GM21723 (cell line): ENCODE results near the gene WSCD2.

Experiments
- ATAC-seq: cut with Tn5 transposase; IDR thresholded peaks from one replicate; pipeline ENCODE4 v1.9.1; 2021; ENCODE audit warnings: mild to moderate bottlenecking, moderate library complexity; ENCODE audit not compliant: unreplicated experiment

WSCD2 gene

DNA sequence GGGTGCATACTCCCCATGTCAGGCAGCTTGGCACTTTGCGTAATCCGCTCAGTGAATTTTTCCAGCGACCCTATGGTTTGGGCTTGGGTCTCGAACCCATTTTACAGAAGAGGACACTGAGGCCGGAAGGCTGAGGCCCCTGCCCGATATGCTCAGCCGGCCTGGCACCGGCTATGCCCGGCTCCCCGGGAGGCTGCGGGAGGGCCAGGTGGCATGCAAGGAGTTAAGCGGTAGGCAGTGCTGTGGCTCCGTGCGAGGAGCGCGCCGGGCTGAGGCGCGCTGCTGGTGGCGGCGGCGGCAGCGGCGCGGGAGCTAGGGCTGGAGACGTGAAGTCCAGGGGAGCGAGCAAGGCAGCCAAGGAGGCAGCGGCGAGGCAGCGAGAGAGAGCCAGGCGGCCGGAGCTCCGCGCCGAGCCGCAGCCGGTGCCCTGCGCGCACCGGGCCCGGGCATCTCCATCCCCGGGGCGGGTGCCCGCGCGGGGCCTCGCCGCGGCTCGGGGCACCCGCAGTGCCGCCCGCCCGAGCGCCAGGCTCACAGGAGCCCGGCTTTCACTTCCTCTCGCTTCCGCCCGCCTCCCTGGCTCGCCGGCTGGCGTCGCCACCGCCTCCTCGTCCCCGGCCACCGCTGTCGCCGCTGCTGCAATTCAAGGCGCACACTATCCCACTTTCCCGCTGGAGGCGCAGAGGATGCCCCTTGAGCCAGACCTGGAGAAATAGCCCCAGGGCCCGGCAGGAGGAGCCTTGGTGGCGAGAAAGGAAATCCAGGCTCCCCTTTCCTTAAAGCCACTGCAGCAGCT, at the start of gene WSCD2:
Gene WSCD2, plus strand, starts transcription at position 272 of the 796 bp plus-strand sequence. CDS start 66,545 bp downstream, outside the sequence.
- no peak for ATAC-seq

GRCh38 chr12:108079721-108080120, 49.4 kb upstream of the WSCD2 start:
- no peak for ATAC-seq

- no peak for ATAC-seq
Observed at GRCh38 chr12:108080363-108080762, 48.7 kb upstream of the WSCD2 start.

GRCh38 chr12:108082485-108082884, 46.6 kb upstream of the WSCD2 start:
- ATAC-seq, result no peak

DNA sequence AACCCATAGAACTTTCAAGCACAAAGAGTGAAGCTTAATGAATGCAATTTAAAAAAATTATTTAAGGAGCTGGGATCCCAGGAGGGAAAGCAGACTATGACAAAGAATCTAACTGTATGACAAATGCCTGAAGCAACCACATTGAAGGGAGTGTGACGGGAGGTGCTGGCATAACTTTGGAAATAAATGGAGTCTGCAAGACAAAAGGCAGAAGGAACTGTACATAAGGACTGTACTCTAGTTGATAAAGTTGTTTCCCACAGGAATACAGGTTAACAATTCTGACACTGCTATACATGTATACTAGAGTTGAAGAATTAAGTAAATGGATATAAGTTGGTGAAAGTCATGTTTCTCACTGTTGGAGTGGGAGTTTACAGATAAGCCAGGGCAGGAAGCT, 41.2 kb upstream of the WSCD2 start:
- ATAC-seq, result no peak

DNA sequence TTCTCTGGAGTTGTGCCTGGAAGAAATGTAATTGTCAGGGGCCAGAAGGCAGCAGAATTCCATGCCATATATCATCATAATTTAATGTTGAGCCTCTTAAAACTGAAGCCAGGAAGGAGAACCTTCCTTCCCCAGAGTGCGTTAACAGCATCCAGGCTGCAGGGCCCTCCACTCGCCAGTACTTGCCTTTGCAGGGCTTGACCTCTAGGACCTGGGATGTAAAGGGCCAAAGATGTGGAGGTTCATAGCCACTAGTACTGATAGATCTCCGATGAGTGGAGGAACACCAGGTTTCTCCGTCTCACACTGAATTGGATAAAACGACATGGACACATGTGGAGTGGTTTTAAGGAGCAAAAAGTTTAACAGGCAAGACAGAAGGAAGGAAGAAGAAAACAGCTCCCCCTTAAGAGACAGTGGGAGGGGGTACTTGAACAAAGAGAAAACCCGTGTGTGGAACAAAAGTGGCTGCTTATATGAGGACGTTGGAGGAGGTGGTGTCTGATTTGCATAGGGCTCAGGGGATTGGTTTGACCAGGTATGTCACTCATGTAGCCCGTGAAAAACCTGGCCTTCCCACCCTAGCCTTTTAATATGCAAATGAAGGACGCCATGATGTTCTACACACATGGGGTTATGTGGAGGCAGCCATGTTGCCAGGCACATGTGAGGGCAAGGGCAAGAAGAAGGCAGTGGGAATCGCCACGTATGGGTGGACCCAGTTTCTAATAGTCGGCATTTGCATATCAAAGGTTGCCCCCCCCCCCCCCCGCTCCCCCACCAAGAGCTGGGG, 38.8 kb upstream of the WSCD2 start:
- no peak for ATAC-seq

DNA sequence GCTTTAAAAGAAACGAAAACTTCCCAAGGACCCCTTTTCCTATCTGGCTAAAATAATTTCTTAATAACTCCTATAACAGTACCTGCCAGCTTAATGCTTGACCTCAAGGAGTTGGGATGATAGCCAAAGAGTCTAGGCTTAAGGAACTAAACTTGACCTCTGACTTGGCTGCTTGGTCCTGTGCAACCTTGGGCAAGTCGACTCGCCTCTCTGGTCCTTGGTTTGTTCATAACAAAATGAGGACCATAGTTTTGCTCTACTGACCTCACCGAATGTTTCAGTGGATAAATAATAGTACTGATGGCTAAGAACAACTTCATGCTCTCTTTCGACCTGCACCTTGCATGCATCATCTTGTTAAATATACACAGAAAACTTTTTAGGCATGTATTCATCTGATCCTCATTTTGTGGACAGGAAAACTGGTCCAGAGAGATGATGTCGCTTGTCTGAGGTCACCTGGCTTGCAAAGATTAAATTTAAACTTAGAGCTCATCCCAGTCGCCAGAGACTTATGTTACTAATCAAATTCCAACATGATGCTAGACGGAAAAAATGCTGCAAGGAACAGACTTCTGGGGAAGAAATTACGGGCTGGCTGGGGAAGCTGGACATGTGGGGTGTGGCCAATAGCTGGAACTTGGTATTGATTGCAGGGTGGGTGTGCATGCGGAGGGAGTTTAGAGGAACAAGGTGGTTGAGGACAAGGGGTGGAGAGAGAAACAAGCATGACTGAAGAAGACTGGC, 38.0 kb upstream of the WSCD2 start:
- ATAC-seq, result no peak

DNA sequence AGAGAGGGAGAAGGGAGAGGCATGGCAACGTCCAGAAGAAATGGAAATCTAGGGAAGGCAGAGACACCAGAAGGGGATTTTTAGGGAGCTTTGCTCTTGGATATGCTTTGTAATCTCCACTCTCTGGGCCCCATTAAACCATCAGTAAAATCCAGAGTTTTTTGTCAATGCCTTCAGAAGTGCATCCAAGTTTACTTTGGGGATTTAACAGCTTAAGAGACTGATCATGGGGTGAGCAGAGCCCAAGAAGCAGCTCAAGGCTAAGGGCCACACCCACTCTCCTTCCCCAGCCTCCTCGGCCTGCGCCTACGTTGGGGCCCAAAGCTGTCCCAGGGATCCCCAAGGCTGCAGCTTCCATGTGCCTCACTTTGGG, 37.4 kb upstream of the WSCD2 start:
- ATAC-seq, result no peak

GRCh38 chr12:108093209-108093608, 35.9 kb upstream of the WSCD2 start:
- ATAC-seq, result no peak

DNA sequence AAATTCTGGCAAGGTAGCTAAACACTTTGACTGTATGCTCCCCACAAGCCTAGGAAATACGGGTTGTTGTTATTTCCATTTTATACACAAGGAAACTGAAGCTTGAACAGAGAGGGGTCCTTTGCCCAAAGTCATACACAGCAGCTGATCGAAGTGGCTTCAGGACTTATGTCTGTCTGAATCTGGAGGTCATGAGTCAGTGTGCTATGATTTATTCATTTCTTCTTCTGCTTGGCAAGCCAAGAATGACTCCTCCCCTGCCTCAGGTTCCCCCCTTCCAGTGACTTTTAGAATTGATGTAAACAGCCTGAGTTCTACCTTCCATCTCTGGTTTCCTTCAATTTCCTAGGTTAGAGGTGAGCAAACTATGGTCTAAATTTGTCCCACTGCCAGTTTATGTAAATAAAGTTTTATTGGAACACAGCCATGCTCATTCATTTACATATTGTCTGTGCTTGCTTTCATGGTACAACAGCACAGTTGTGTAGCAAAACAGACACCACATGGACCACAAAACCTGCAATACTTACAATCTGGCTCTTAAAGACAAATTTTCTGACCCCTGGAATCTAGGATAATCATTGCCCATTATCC, 34.9 kb upstream of the WSCD2 start:
- no peak for ATAC-seq

DNA sequence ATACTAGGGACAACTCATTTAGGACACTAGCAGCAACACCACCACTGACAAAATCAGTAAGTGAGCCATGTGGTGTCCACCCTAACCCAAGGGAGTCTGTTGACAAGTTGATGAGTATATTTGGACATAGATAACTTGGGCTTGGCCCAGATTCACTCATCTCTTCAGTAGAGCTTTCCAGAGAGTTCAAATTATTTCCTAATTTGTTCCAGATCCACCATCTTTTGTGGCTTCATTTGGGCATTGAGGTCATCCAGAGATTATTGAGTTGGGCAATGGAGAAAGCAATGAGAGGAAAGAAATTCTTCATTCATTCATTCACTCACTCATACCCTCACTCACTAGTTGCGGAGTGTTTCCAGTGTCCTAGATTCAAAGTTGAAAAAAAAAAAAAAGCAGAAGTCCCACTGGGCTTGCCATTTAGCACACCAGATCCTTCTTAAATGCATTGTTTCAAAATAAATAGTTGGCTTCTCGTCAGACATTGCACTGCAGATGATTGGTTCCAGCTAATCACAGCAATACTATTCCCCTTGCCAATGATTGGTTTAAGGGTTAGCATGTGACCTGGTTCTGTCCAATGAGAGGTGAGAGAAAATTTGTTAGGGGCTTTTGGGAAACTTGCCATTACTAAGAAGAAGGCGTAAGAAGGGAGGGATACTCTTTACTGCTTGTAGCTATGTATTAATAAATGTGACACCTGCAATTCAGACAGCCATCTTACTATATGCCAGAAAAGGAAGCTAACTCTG, 31.8 kb upstream of the WSCD2 start:
- no peak for ATAC-seq

- ATAC-seq, result no peak
Observed at GRCh38 chr12:108098374-108098773, 30.7 kb upstream of the WSCD2 start.

- no peak for ATAC-seq
Observed at GRCh38 chr12:108099073-108099472, 30.0 kb upstream of the WSCD2 start.

DNA sequence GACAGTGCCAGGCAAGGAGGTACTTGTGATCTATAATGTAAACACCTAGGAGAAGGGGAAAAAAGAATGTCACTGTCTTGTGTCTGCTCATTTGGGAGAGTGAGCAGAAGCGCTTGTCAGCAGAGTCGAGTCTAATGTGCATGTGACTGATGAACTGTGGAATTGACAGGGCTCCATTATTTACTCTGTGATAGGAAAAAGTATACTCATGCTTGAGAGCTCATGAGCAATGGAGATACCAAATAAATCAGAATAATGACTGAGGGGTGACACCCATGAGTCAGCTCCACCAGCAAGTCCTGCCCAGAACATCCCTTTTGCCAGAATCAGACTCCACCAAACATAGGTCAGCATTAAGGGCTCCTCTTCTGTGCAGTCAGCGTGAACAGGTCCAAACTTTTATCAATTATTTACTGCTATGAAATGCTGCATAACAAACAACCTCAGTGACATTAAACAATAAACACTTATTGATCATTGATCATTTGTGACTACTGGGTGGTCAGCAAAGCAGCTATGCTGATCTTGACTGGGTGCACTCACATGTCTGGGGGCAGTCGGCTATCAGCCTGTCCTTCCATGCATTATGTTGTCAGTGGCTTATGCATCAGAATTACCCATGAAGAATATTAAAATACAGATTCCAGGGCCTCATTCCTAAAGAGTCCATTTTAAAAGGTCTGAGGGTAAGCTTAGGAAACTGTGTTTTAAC, 29.2 kb upstream of the WSCD2 start:
- ATAC-seq, result no peak

- no peak for ATAC-seq
Observed at GRCh38 chr12:108101605-108102175, 27.4 kb upstream of the WSCD2 start.

- ATAC-seq, result no peak
Observed at GRCh38 chr12:108102363-108102762, 26.7 kb upstream of the WSCD2 start.

DNA sequence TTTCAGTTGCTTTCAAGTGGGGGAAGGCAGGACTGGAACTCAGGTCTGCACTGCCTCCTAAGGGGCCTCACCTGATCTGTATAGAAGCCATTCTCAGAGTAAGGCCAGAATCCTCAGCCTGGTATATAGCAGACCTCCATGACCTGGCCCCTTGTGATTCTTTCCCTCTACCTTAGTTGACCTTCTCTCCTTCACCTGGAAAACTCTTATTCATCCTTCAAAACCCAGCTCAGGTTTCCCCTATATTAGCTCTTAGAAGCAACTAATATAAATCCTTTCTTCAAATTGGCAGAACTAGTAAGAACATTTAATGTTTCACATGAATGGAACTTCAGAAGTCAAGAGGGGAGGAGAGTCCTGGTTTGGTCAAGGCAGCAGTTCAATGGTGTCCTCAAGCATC, 26.0 kb upstream of the WSCD2 start:
- no peak for ATAC-seq

- ATAC-seq, result no peak
Observed at GRCh38 chr12:108103517-108103916, 25.6 kb upstream of the WSCD2 start.

GRCh38 chr12:108104657-108105056, 24.4 kb upstream of the WSCD2 start:
- no peak for ATAC-seq
